SK-N-SH treated with all-trans-retinoic acid at 6 μM for 48 hours (cell line): ENCODE results near the gene MEG3.

Source experiments
- GLIS3 ChIP-seq: fragments of 250-450 bp; sonication (Bioruptor Pico); IDR thresholded peaks from 2 replicates; pipeline ENCODE4 v1.5.0; 2020; ENCODE audit warnings: mild to moderate bottlenecking, moderate library complexity
- RARB ChIP-seq: fragments of 250-450 bp; sonication (Bioruptor Pico); IDR thresholded peaks from 2 replicates; pipeline ENCODE4 v1.8.0; 2021; ENCODE audit warnings: mild to moderate bottlenecking, moderate library complexity
- TF ChIP-seq, protein P1 (sequence below): fragments of 250-450 bp; sonication (Bioruptor Pico); IDR thresholded peaks from 2 replicates; pipeline ENCODE4 v1.5.1; 2020; ENCODE audit warnings: low read depth, mild to moderate bottlenecking, moderate library complexity

- TF ChIP-seq GLIS3 (CRISPR knock-in tag) (no peak), RARB (CRISPR knock-in tag) (no peak)
- TF ChIP-seq, protein P1, sequence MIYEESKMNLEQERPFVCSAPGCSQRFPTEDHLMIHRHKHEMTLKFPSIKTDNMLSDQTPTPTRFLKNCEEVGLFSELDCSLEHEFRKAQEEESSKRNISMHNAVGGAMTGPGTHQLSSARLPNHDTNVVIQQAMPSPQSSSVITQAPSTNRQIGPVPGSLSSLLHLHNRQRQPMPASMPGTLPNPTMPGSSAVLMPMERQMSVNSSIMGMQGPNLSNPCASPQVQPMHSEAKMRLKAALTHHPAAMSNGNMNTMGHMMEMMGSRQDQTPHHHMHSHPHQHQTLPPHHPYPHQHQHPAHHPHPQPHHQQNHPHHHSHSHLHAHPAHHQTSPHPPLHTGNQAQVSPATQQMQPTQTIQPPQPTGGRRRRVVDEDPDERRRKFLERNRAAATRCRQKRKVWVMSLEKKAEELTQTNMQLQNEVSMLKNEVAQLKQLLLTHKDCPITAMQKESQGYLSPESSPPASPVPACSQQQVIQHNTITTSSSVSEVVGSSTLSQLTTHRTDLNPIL (CRISPR knock-in tag): no peak
These were observed 62.9 kb downstream of the MEG3 start for GRCh38 chr14:100888789-100889315.
